ENCODE results near the gene SLC16A10. TPM values are rescaled to one million over a fixed set of nuclear protein-coding genes. Genes with fewer than 3 reads are reported as not detected.

The SLC16A10 gene
- total and polyA plus RNA-seq, 2 of the 8 experiments (the other 6 are each of a cell fraction or from before 2014, with no cell fraction given) = 18.6 to 23.2 TPM

- no peak overlapping the region for H2BK5ac ChIP-seq (ENCODE audit: low read depth, low read length)
- H3K4me3 ChIP-seq (ENCODE audit: extremely low read depth in 1 of 4, insufficient read depth in 2 of 4, low read depth in 3 of 4, low read length in 4 of 4) = no peak overlapping the region
- H3K18ac ChIP-seq (ENCODE audit: extremely low read depth, low read length) = no peak overlapping the region
- no peak overlapping the region for H4K91ac ChIP-seq (replicated peaks; ENCODE audit: insufficient read length, low read length)
- H2BK20ac ChIP-seq (ENCODE audit: low read length) = no peak overlapping the region
- no peaks in the 10 kb centered on the region for H3K36me3 ChIP-seq (ENCODE audit: control insufficient read depth in 2 of 4, insufficient read depth in 4 of 4, low read length in 3 of 4)
- no peak overlapping the region for H3K27ac ChIP-seq (ENCODE audit: low read depth, low read length)
- DNase-seq (ENCODE audit: low read depth in 1 of 2, low spot score in 2 of 2) (no peak), FAIRE-seq (no peak)
- no peak overlapping the region for H3K9ac ChIP-seq (replicated peaks in 1 of 4; ENCODE audit: extremely low read depth in 1 of 4, low read depth in 3 of 4, low read length in 3 of 4)
- no peak overlapping the region for H3K4me2 ChIP-seq (ENCODE audit: insufficient read depth in 1 of 2, low read depth in 2 of 2, low read length in 2 of 2)
- H3K4me1 ChIP-seq (replicated peaks in 1 of 4; ENCODE audit: control insufficient read depth in 3 of 4, insufficient read depth in 4 of 4, low read length in 3 of 4) = no peaks in the 10 kb centered on the region; a peak in 2 of 7 replicates
- H3K4ac ChIP-seq (replicated peaks; ENCODE audit: insufficient read length, low read depth, low read length) = no peak overlapping the region
- H3K9me3 ChIP-seq (ENCODE audit: insufficient read depth in 2 of 2, low read depth in 1 of 2, low read length in 1 of 2) = no peaks in the 10 kb centered on the region
- POLR2A ChIA-PET (ENCODE audit: partially characterized antibody) = no interaction called here
- H4K8ac ChIP-seq (ENCODE audit: extremely low read depth, insufficient read depth, low read length) = no peak overlapping the region
- H3K56ac ChIP-seq (replicated peaks; ENCODE audit: insufficient read length, low read depth, low read length) = no peak overlapping the region
- 89 to 100% methylated on average over 1 to 4 of the region's 4 CpGs for WGBS, 2 experiments (ENCODE audit: extremely low coverage in 1 of 2, insufficient coverage in 1 of 2, insufficient read length in 1 of 2, insufficient replicate concordance in 2 of 2, low coverage in 1 of 2, low lambda C conversion rate in 2 of 2, missing lambda C conversion rate in 1 of 2)
- H2BK15ac ChIP-seq (ENCODE audit: low read length) = no peak overlapping the region
- no peaks in the 10 kb centered on the region for H3K27me3 ChIP-seq (replicated peaks in 1 of 4; ENCODE audit: control insufficient read depth in 3 of 4, extremely low read depth in 1 of 4, insufficient read depth in 3 of 4, low read length in 3 of 4)
- no peak overlapping the region for H2BK120ac ChIP-seq (replicated peaks; ENCODE audit: low read depth, low read length)
- no peak overlapping the region for H2BK12ac ChIP-seq (ENCODE audit: low read depth, low read length)
- H2AK5ac ChIP-seq (ENCODE audit: low read depth, low read length) = no peak overlapping the region
- H3K79me1 ChIP-seq (ENCODE audit: low read depth, low read length) = no peaks in the 10 kb centered on the region
- no peak overlapping the region for H4K5ac ChIP-seq (ENCODE audit: insufficient read length, low read depth, low read length)
- no peaks in the 10 kb centered on the region for H3K79me2 ChIP-seq (ENCODE audit: control insufficient read depth in 1 of 2, insufficient read depth in 2 of 2, low read length in 2 of 2)
- TF ChIP-seq KDM4A (IDR thresholded peaks at IDR 0.05; ENCODE audit: low read depth, low read length, severe bottlenecking) (no peak), GTF2F1 (IDR thresholded peaks at IDR 0.05; ENCODE audit: borderline replicate concordance, low read depth, low read length) (no peak), YY1 (IDR thresholded peaks at IDR 0.05; ENCODE audit: low read depth, low read length) (no peak), MAFK (IDR thresholded peaks at IDR 0.05; ENCODE audit: low read depth, low read length) (no peak), MAX (IDR thresholded peaks at IDR 0.05) (no peak), SP1 (IDR thresholded peaks at IDR 0.05; ENCODE audit: low read depth, low read length) (no peak), EZH2 (IDR thresholded peaks at IDR 0.05; ENCODE audit: low read depth, low read length, severe bottlenecking) (no peak), BRCA1 (IDR thresholded peaks at IDR 0.05; ENCODE audit: low read depth, low read length) (no peak), KDM5A (IDR thresholded peaks at IDR 0.05; ENCODE audit: low read length) (no peak), RBBP5 (IDR thresholded peaks at IDR 0.05; ENCODE audit: borderline replicate concordance, low read depth, low read length) (no peak), SIX5 (IDR thresholded peaks at IDR 0.05; ENCODE audit: low read depth, low read length) (no peak)
- TF ChIP-seq, protein P1, sequence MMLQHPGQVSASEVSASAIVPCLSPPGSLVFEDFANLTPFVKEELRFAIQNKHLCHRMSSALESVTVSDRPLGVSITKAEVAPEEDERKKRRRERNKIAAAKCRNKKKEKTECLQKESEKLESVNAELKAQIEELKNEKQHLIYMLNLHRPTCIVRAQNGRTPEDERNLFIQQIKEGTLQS (IDR thresholded peaks at IDR 0.05; ENCODE audit: insufficient read depth, low read depth, low read length) = no peak
- no peak overlapping the region for H2AFZ ChIP-seq (ENCODE audit: low read length)
- no peaks in the 10 kb centered on the region for H4K20me1 ChIP-seq (replicated peaks in 1 of 2; ENCODE audit: control insufficient read depth in 1 of 2, insufficient read depth in 2 of 2, low read length in 2 of 2)
- H3K14ac ChIP-seq (ENCODE audit: insufficient read length) = no peak overlapping the region
- CTCF ChIA-PET (ENCODE audit: partially characterized antibody) = no interaction called here
- no peak overlapping the region for H3K23ac ChIP-seq (ENCODE audit: insufficient read length)
- no peaks in the 10 kb centered on the region for H3K23me2 ChIP-seq (ENCODE audit: low read depth, low read length)
These were observed 143.8 kb downstream of the SLC16A10 start for GRCh38 chr6:111231090-111231459.
